Caki2 (cell line): ENCODE results near the gene APOL3. TPM values are rescaled to one million over a fixed set of nuclear protein-coding genes. Genes with fewer than 3 reads are reported as not detected.
"Not testable (repeated sequence)": the region's sequence is repeated elsewhere in the genome, so short reads cannot be mapped to it uniquely, and the experiment has no call there.

Experiments used
- DNase-seq: peaks from one replicate; pipeline ENCODE4 v3.0.0-alpha.2; 2015; ENCODE audit warnings: low read depth
- in situ Hi-C: cut with HindIII; loops from 2 replicates; pipeline ENCODE4 v1.10.0; 2016; ENCODE audit warnings: low sequenced_read_pairs, low pct_unique_long_range_greater_than_20kb, mixed read lengths
- total RNA-seq: library from RNA; depleted of rRNA; stranded (reverse); fragments of >200 nt; shearing (Covaris generic); gene quantifications from 2 replicates; pipeline ENCODE4 v1.2.3, GENCODE V29; 2014; ENCODE audit warnings: low replicate concordance

The APOL3 gene
- total RNA-seq, 1 experiment from 2014 or later: 2.3 TPM

DNA sequence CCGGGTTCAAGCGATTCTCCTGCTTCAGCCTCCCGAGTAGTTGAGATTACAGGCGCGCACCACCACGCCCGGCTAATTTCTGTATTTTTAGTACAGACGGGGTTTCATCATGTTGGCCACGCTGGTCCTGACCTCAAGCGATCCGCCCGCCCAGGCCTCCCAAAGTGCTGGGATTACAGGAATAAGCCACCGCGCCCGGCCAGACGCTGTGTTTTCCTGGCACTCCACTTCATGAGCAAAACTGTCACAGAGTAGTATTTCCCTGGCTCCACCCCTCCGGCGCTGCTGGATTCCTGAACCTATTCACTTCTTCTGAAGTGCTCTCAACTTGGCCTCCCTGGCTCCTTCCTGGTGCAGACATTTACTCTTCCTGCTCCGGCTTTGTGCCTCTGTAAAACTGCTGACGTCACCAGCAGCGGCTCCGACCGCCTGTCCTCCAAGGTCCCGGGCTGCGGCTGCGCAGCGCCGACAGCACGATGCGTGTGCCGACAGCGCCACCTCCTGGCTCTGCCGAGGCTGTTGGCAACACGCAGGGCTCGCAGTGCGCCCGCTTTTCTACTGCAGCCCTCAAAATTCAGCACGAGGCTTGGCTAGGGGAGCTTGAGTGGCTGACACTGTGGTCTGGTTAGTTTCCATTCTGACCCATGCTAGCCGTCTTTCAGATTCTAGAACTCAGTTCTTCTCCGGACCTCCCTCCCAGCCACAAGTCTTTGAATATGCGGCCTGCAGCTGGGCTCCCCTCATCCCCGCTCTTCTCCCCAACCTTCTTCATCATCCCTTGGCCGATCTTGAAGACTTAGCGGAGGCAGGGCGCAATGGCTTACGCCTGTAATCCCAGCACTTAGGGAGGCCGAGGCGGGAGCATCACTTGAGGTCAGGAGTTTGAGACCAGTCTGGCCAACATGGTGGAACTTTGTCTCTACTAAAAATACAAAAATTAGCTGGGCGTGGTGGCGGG is 36.6 kb downstream of the APOL3 start:
- in situ Hi-C loops: no loop called here
- peak; percentile 95 for DNase-seq

DNA sequence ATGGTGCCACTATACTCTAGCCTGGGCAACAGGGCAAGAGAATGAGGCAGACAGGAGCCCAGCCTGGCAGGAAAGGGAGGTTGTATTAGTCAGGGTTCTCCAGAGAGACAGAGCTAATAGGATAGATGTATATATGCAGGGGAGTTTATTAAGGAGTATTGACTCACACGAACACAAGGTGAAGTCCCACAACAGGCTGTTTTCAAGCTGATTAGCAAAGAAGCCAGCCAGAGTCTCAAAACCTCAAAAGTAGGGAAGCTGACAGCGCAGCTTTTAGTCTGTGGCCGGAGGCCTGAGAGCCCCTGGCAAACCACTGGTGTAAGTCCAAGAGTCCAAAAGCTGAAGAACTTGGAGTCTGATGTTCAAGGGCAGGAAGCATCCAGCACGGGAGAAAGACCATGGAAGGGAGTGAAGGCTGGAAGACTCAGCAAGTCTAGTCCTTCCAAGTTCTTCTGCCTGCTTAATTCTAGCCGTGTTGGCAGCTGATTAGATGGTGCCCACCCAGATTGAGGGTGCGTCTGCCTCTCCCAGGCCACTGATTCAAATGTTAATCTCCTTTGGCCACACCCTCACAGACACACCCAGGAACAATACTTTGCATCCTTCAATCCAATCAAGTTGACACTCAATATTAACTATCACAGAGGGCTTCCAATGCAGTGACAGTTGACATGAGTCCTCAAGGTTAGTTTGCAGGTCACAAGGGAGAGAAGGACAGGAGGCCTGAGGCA is 39.8 kb downstream of the APOL3 start:
- in situ Hi-C loops, DNase-seq: not testable (repeated sequence)

DNA sequence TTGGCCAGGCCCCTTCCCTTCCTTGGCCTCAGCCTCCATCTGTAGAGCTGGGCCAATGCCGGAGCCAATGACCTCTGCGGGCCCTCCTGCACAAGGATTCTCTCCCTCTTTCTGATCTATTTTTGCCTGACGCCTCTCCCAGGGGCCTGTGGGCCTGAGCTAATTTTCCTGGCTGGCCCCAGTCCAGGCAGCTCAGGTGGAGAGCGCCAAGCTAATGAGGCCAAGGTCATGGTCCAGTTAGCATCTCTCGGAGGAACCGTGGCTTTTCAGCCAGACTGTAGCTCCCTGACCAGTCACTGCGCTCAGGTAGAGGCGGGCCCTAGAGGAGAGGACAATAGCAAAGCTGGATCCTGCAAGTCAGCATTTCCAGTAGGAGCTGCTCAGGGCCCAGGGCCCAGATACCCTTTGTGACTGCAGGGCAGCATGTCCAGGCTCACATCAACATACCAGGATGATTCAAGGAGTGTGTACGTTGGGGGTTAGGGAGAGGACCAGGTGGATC is 43.5 kb downstream of the APOL3 start:
- in situ Hi-C loops: no loop called here

DNA sequence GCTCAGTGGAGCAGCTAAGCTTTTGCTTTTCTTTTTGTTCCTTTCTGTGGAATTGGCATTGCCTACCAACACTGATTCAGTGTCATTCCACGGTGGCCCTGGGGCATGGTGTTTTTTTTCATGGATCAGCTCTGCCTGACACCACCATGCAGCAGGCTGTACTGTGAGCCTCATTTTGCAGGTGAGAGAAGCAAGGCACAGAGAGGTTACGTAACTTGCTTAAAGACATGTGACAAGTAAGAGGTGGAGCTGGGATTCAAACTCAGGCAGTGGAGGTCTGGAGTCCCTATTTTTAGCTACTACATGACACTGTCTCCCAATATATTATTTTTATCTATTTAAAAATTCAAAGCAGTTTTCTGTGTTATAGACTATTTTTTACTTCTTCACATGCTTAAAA is 44.4 kb downstream of the APOL3 start:
- no peak for DNase-seq
- in situ Hi-C loops: no loop called here

More for the DNA sequence above, 43.5 kb downstream of the APOL3 start:
- no peak for DNase-seq

DNA sequence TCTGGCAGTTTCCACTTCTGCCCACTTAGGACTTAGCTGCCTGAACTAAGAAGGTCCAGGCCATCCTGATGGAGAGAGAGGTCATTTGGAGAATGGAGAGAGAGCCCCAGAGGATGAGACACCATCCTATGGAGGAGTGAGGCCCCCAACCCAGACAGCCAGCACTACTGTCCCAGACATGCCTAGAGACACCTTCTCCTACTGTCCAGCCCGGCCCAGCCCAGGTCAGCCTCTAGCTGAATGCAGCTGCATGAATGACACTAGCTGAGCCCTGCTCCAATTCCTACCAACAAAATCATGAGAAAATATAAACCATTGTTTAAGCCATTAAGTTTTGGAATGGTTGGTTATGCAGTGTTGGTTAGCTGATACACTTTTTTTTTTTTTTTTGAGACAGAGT is 47.4 kb downstream of the APOL3 start:
- in situ Hi-C loops: no loop called here
- no peak for DNase-seq

DNA sequence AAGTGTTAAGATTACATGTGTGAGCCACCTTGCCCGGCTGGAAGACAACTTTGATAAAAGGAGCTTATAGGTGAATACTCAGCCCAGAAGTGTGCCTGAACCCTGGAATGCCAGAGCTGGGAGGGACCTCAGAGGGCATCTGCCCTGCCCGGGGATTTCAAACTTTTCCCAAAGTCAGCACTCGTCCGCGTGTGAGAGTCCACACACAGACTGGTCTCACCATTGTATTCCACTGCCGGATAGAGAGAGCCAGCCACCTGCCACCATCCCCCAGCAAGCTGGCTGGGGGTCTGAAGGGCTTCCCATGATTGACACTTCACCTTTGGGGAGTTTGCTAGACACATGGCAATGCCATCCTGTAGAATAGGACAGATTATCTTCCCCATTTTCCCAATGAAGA is 49.2 kb downstream of the APOL3 start:
- in situ Hi-C loops: no loop called here
- no peak for DNase-seq

DNA sequence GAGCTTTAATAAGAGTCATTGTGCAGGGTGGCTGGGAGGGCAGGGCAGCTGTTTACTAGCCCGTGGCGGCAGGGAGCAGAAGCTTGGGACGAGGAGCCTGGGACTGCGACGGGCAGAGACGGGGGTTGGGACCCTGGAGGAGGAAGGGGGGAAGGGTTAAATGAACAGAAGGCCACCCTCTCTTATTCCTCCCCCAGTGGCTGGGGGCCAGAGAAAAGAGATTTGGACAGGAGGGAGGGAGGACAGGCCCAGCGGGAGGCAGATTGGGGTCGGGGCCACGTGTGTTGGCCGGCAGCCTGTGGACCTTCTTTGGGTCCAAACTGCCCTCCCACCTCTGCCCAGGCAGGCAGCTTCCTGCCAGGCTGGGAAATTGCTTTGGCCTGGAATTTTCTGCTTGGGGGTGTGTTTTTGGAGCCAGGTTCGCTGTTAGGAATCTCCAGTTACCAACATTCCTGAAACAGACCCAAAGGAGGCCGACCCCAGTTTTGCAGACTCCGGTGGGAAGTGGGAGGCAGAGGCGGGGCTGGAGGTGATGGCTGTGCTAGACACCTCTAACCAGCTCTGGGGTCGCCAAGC is 50.2 kb downstream of the APOL3 start:
- no peak for DNase-seq

DNA sequence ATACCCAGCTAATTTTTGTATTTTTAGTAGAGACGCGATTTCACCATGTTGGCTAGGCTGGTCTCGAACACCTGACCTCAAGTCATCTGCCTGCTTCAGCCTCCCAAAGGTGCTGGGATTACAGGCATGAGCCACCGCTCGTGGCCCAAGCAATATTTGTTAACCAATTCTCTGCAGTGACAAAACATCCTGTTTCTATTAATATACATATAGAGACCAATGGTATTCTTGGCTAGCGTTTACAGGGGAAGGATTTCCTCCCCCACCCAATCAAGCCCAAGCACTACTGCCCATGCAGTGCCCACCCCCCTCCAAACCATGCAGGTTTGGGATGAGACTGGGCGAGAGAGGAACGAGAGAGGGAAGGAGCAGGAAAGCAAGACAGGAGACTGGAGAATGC is 53.1 kb downstream of the APOL3 start:
- in situ Hi-C loops: no loop called here
- no peak for DNase-seq

More for the DNA sequence above, 50.2 kb downstream of the APOL3 start:
- in situ Hi-C loops: no loop called here

DNA sequence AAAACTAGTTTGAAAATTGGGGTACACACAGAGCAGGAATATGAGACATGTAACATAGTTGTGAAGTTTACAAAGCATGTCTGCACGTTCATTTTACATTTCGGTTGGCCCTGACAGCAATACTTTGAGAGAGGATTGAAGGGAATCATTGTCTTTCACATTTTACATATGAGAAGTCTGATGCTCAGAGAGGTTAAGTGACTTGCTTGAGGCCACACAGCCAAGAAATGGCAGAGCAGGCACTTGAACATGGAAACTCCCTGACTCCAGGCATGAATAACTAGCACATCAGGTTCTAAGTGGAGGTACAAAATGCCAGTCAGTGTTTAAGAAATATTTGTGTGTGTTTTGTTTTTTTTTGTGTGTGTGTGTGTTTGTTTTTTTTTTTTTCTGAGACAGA is 53.6 kb downstream of the APOL3 start:
- in situ Hi-C loops: no loop called here
- no peak for DNase-seq

DNA sequence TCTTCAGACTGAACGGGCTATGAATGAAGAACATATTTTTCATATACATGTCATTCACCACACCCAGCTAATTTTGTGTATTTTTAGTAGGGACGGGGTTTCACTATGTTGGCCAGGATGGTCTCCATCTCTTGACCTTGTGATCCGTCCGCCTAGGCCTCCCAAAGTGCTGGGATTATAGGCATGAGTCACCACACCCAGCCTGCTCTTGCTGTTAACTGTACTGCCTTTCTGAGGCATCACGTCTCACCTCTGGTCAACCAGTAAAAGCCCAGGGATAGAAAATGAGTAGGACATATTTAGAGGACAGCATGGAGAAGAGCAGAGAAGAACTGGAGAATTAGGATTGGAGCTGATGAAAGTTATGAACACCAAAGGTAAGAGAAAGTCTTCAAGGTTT is 55.6 kb downstream of the APOL3 start:
- in situ Hi-C loops: no loop called here
- no peak for DNase-seq

DNA sequence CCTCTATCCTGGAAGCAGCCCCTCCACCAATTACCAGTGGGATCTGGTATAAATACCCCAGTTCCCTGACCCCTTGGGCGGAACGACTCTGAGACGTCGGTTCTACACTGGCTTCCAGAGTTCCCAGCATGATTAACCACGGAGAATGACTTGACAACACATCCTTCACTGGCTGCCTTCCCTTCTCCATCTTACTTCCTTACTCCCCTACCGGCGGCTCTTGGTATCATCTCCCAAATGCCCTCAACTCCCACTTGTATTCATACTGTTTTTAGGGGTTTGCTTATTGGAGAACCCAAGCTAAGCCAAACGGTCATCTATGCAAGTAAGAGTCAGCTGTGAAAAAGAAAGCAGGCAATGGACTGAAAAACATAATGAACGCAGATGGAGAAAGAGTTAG is 56.1 kb downstream of the APOL3 start:
- in situ Hi-C loops: no loop called here
- DNase-seq: no peak

DNA sequence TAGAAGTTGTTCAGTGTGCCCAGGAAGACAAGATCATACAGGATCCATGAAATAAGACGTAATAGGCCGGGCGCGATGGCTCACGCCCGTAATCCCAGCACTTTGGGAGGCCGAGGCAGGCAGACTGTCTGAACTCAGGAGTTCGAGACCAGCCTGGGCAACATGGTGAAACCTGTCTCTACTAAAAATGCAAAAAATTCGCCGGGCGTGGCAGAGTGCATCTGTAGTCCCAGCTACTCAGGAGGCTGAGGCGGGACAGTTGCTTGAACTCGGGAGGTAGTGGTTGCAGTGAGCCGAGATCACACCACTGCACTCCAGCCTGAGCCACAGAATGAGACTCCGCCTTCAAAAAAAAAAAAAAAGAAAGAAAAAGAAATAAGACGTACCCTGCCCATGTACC is 56.7 kb downstream of the APOL3 start:
- no peak for DNase-seq
- in situ Hi-C loops: no loop called here

DNA sequence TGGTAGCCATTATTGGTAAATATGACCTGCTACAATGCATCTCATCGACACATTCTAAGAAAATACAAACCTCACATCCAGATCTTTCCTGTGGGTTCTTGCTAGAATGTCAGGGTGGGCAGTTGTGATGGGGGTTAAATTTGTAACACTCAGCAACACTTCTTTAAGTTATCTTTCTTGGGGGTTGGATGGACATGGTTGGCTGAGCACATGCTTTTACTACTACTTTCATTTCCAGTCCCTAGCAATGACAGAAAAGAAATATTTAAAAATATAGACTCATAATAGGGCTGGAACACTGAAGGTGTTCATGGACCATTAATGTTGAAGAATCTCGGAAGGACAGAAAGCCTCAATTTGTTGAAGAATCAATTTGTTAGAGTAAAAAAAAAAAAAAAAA is 57.6 kb downstream of the APOL3 start:
- DNase-seq: no peak
- in situ Hi-C loops: no loop called here

DNA sequence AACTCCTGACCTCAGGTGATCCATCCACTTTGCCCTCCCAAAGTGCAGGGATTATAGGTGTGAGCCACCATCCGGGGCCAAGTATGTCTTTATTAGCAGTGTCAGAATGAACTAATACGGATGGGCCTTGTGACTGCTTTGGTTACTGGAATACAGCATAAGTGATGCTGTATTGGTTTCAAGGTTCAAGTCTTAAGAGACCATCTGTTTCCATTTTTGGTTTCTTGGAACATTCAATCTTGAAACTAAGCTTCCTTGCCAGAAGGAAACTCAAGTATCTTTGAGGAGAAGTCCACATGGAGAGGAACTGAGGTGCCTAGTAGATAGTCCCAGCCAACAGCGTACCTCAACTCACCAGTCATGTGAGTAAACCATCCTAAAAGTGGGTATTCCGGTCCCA is 58.8 kb downstream of the APOL3 start:
- in situ Hi-C loops: no loop called here
- no peak for DNase-seq

DNA sequence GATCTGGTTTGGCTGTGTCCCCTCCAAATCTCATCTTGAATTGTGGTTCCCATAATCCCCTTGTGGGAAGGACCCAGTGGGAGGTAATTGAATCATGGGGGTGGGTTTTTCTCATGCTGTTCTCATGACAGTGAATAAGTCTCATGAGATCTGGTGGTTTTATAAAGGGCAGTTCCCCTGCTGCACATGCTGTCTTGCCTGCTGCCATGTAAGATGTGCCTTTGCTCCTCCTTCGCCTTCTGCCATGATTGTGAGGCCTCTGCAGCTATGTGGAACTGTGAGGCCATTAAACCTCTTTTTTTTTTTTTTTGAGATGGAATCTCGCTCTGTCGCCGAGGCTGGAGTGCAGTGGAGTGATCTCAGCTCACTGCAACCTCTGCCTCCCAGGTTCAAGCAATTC is 59.6 kb downstream of the APOL3 start:
- in situ Hi-C loops, DNase-seq: not testable (repeated sequence)

DNA sequence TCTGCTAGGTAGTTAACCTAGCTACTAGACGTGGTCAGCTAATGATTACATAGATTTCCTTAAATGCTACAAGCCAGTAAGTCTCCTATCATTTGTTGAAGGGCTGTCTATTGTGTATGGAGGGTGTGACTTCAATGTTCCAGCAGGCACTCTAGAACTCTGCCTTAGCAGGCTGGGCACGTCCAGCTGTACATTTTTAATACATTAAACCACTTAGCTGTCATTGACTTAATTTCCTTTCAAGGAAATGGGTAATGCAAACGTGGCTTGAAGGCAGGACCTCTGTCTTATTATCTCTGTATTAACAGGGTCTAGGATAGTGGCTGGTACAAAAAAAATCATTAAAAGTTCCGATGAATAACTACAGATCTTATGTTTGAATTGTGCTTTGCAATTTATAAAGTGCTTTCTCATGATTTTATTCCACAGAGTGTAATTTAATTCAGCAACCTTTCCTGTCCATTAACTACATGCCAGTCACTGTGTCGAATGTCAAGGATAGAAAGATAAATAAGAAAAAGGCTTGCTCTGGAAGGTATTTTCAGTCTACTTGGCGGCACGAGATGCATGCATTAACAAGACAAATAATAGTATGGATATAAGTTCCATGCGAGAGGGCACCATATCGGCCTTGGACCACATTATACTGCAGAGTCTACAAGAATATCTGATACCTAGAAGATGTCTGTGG is 60.3 kb downstream of the APOL3 start:
- in situ Hi-C loops: no loop called here
- no peak for DNase-seq

DNA sequence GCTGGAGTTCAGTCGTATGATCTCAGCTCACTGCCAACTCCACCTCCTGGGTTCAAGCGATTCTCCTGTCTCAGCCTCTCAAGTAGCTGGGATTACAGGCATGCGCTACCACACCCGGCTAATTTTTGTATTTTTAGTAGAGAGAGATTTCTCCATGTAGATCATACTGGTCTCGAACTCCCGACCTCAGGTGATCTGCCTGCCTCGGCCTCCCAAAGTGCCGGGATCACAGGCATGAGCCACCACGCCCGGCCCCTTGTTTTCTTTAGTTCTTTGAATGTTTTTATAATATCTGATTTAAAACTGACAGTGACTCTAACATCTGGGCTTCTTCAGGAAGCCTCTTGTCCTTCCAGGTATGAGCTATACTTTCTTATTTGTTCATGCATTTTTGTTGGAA is 61.0 kb downstream of the APOL3 start:
- in situ Hi-C loops, DNase-seq: not testable (repeated sequence)

DNA sequence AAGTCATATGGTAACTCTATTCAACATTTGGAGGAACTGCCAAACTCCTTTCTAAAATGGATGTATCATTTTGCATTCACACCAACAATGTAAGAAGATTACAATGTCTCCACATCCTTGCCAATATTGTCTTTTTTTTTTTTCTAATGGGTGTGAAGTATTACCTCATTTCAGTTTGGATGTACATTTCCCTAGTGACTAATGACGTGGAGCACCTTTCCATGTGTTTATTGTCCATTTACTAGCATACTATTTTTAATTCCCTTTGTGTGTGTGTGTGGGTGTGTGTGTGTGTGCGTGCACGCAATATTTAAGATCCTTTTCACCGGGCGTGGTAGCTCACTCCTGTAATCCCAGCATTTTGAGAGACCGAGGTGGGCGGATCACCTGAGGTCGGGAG is 62.7 kb downstream of the APOL3 start:
- DNase-seq: no peak
- in situ Hi-C loops: no loop called here
